ENCODE results near the gene SIGLEC11.

- TF ChIP-seq CTCF (IDR thresholded peaks at IDR 0.05; ENCODE audit: insufficient read depth, low read length, poor library complexity, severe bottlenecking) (no peak), EZH2phosphoT487 (conservative IDR thresholded peaks at IDR 0.05; ENCODE audit: low read length) (no peak)
Measured at GRCh38 chr19:49946415-49946814, 14.6 kb downstream of the SIGLEC11 start.

Data from SU-DHL-6 (cell line).